Sigmoid colon (tissue), 4 donors: ENCODE results near the gene TIMP2.

Experiments used
- POLR2A ChIP-seq, 2 donors: fragments of 450-650 bp; IDR thresholded peaks; one replicate each; pipeline ENCODE4 v1.6.1; 2016; ENCODE audit warnings: antibody characterized with exemption in 2 of 2, mild to moderate bottlenecking in 2 of 2, moderate library complexity in 2 of 2
- POLR2AphosphoS5 ChIP-seq, 4 donors: sonication (generic); formaldehyde crosslinking; IDR thresholded peaks; one replicate each; pipeline ENCODE4 v1.6.1; 2017; ENCODE audit warnings: antibody characterized with exemption in 4 of 4
- TF ChIP-seq, protein P1 (sequence below), 4 experiments: fragments of 450-650 bp in 3 of 4; fragments of 200-600 bp in 1 of 4; IDR thresholded peaks; one replicate each; pipeline ENCODE4 v1.5.1; 2016 to 2019; ENCODE audit warnings: antibody characterized with exemption in 4 of 4, mild to moderate bottlenecking in 3 of 4, moderate library complexity in 2 of 4

DNA sequence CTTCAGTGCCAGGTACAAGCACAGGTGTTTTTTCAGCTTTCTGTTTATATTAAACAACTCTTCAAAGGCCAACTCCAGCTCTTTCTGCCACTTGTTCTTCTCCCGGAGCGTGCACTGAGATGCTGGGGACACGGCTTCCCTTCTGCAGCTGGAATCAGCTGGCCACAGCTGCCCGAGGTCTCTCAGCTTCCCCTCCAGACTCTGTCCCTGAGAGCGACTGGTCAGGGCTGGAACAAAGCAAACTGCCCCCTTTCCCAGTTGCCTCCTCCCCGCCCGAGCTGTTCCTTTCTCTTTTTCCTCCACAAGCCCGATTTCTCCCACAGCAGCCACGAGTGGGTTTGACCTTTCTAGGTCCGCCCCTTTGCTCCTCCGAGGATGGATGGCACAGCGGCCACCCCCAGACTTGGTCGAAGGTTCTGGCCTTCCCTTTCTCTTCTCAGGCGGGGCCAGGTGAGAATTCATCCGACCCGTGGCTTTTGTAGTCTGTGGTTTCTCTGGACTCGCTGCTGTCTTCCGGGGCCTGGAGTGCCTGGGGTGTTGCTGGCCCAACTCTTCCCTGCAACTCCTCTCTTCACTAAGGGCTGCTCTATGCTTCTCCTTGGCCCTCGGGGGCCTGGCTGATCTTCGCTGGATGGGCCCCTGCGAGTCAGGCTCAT is 33.7 kb downstream of the TIMP2 start:
- no peak for TF ChIP-seq POLR2A (IDR thresholded peaks at IDR 0.05)
- TF ChIP-seq, protein P1, sequence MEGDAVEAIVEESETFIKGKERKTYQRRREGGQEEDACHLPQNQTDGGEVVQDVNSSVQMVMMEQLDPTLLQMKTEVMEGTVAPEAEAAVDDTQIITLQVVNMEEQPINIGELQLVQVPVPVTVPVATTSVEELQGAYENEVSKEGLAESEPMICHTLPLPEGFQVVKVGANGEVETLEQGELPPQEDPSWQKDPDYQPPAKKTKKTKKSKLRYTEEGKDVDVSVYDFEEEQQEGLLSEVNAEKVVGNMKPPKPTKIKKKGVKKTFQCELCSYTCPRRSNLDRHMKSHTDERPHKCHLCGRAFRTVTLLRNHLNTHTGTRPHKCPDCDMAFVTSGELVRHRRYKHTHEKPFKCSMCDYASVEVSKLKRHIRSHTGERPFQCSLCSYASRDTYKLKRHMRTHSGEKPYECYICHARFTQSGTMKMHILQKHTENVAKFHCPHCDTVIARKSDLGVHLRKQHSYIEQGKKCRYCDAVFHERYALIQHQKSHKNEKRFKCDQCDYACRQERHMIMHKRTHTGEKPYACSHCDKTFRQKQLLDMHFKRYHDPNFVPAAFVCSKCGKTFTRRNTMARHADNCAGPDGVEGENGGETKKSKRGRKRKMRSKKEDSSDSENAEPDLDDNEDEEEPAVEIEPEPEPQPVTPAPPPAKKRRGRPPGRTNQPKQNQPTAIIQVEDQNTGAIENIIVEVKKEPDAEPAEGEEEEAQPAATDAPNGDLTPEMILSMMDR (IDR thresholded peaks at IDR 0.05), result no peak
- TF ChIP-seq POLR2AphosphoS5 (IDR thresholded peaks at IDR 0.05), result no peak
